HG03354 (cell line): ENCODE measurements around the gene PPP3R2.

Experiments
- ATAC-seq: cut with Tn5 transposase; IDR thresholded peaks from one replicate; pipeline ENCODE4 v1.9.1; 2021; ENCODE audit warnings: mild to moderate bottlenecking; ENCODE audit not compliant: unreplicated experiment, poor library complexity, severe bottlenecking

PPP3R2 gene

DNA sequence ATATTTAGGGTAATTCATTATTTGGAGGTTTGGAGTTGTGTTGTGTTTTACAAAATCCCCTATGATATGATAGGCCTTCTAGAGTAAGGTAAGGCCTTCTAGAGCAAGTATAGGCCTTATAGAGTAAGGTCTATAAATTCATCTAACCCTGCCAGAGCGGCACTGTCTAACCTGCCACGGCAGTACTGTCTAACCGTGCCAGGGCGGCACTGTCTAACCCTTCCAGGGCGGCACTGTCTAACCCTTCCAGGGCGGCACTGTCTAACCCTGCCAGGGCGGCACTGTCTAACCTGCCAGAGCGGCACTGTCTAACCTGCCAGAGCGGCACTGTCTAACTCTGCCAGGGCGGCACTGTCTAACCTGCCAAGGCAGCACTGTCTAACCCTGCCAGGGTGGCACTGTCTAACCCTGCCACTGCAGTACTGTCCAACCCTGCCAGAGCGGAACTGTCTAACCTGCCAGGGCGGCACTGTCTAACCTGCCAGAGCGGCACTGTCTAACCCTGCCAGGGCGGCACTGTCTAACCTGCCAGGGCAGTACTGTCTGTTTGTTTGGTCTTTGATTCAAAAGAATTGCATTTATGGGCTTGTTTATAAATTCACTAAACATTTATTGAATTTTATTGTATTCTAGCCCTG, 51.6 kb downstream of the PPP3R2 start:
- ATAC-seq: no peak
